ENCODE results near the gene AFMID. TPM values are rescaled to one million over a fixed set of nuclear protein-coding genes. Genes with fewer than 3 reads are reported as not detected.

Gene AFMID
- total and polyA plus RNA-seq, 9 of the 15 experiments (the other 6 are each of a cell fraction or from before 2014, with no cell fraction given) = 62.1 to 188 (median 74.4) TPM

- ATAC-seq = peak; percentile 18
- Histone ChIP-seq H3K9me3 (replicated peaks; ENCODE audit: control insufficient read depth, insufficient read depth, low read depth, low read length) (no peaks in the 10 kb centered on the region), H3K9ac (ENCODE audit: insufficient read depth in 1 of 2, low read depth in 2 of 2, low read length in 2 of 2) (peak overlapping the region in 1 of 2 experiments; percentile 62; a peak in 1 of 4 replicates), H3K79me2 (ENCODE audit: control insufficient read depth, insufficient read depth, low read length) (no peaks in the 10 kb centered on the region), H3K27ac (ENCODE audit: extremely low read depth, low read depth, low read length) (0 out of 3 replicates have a peak overlapping the region, but pooled peaks have one; percentile 7), H3K4me3 (no peak overlapping the region), H3K9me1 (ENCODE audit: control insufficient read depth, insufficient read depth, low read length) (no peaks in the 10 kb centered on the region), H2AFZ (ENCODE audit: low read depth, low read length) (no peak overlapping the region), H3K27me3 (ENCODE audit: control insufficient read depth in 2 of 2, insufficient read depth in 2 of 2, low read length in 2 of 2) (no peaks in the 10 kb centered on the region), H3K4me2 (ENCODE audit: insufficient read depth, low read length) (no peak overlapping the region), H4K20me1 (replicated peaks; ENCODE audit: control insufficient read depth, insufficient read depth, low read length) (0 out of 2 replicates have a peak, but pooled peaks cover 2% of the 10 kb centered on the region), H3K4me1 (replicated peaks in 1 of 2; ENCODE audit: control insufficient read depth in 2 of 2, insufficient read depth in 2 of 2, low read length in 2 of 2) (peaks cover 0 to 19% of the 10 kb centered on the region in 2 experiments; a peak in 3 of 5 replicates), H3K36me3 (ENCODE audit: control insufficient read depth, insufficient read depth, low read length) (peaks cover 41% of the 10 kb centered on the region; the same call in 2 of the 3 replicates)
- intact Hi-C loops (cut with micrococcal nuclease) (no loop called here), in situ Hi-C loops (cut with MboI) (no loop called here)
- DNase-seq (ENCODE audit: extremely low read depth in 1 of 4, low spot score in 3 of 4) = no peak
- ChIA-PET POLR2A (interaction anchor here (0.6 to 4.3 kb wide), 11 partner anchors 9 to 809 kb away, joined by 3 to 30 read pairs (median 3); partner anchors contain the start of gene BIRC5), CTCF (ENCODE audit: low intra/inter-chr PET ratio) (no interaction called here)
- WGBS (ENCODE audit: insufficient coverage, low coverage, missing lambda C conversion rate) = 46% methylated on average over 12 of the region's 12 CpGs
- TF ChIP-seq POLR2AphosphoS2 (IDR thresholded peaks at IDR 0.05; ENCODE audit: low read length) (peak; percentile 17; the same call in 1 of the 2 replicates), POLR2A (conservative IDR thresholded peaks at IDR 0.05) (0 out of 2 replicates have a peak, but pooled peaks have one; percentile 2), POLR2AphosphoS5 (IDR thresholded peaks at IDR 0.05; ENCODE audit: control insufficient read depth, insufficient read depth, low read depth, low read length) (peak; percentile 18; the same call in 1 of the 2 replicates), ZNF133 (CRISPR knock-in tag; IDR thresholded peaks at IDR 0.05) (no peak), ZNF316 (IDR thresholded peaks at IDR 0.05) (peak; percentile 88), JUN (IDR thresholded peaks at IDR 0.05; ENCODE audit: borderline replicate concordance, low read depth, low read length) (no peak), JUN (CRISPR knock-in tag; IDR thresholded peaks at IDR 0.05; ENCODE audit: borderline replicate concordance) (no peak), ZBTB5 (IDR thresholded peaks at IDR 0.05) (no peak), MAFK (IDR thresholded peaks at IDR 0.05; ENCODE audit: low read length) (peak; percentile 58; the same call in 1 of the 2 replicates), FOXK1 (CRISPR knock-in tag; IDR thresholded peaks at IDR 0.05; ENCODE audit: borderline replicate concordance) (no peak), CHD1 (IDR thresholded peaks at IDR 0.05; ENCODE audit: low read length) (no peak), HNRNPLL (IDR thresholded peaks at IDR 0.05; ENCODE audit: low read depth, low read length, poor library complexity, severe bottlenecking) (peak; percentile 19), MAFG (tag; conservative IDR thresholded peaks at IDR 0.05) (peak; percentile 79), C11orf30 (IDR thresholded peaks at IDR 0.05; ENCODE audit: low read depth) (peak; percentile 84), MYNN (IDR thresholded peaks at IDR 0.05) (peak; percentile 56), MYNN (CRISPR knock-in tag; IDR thresholded peaks at IDR 0.05) (no peak), EP300 (IDR thresholded peaks at IDR 0.05; ENCODE audit: low read length) (no peak), HNRNPH1 (optimal IDR thresholded peaks at IDR 0.05; ENCODE audit: low read depth, low read length) (no peak), ZKSCAN1 (IDR thresholded peaks at IDR 0.05; ENCODE audit: low read depth, low read length) (peak; percentile 97), ZNF589 (CRISPR knock-in tag; IDR thresholded peaks at IDR 0.05; ENCODE audit: low read depth) (no peak), MAFF (IDR thresholded peaks at IDR 0.05; ENCODE audit: low read length) (peak; percentile 61), RBM15 (IDR thresholded peaks at IDR 0.05; ENCODE audit: insufficient read depth, low read length) (no peak)
- no peak for FAIRE-seq
- BruUV-seq (replicated peaks) = no TSS peak
These were observed 39.0 kb downstream of the AFMID start for GRCh38 chr17:78226055-78226758.
